HCT116 (cell line): ENCODE results near the gene STAU1. TPM values are rescaled to one million over a fixed set of nuclear protein-coding genes. Genes with fewer than 3 reads are reported as not detected.

Source experiments
- ATAC-seq: fragments of 200-7000 bp; cut with Tn5 transposase; 2 replicates; pipeline ENCODE4 v1.9.1; 2020; ENCODE audit warnings: mild to moderate bottlenecking, moderate library complexity
- BruUV-seq: library from RNA; stranded (reverse); fragments of 400-500 nt; replicated peaks from 2 replicates; lab custom pipeline; 2021; lab: Mats Ljungman, UMichigan
- CTCF ChIA-PET: fragments of 300-600 bp; sonication (Branson Sonifier 250); formaldehyde crosslinking; loops from one replicate; lab custom pipeline; 2021; ENCODE audit warnings: antibody characterized with exemption; lab: Charles Lee
- POLR2A ChIA-PET: fragments of 300-600, 350-600 bp; sonication (Branson Sonifier 250); formaldehyde crosslinking; loops from one replicate; lab custom pipeline; 2021; ENCODE audit warnings: antibody characterized with exemption; lab: Charles Lee
- RAD21 ChIA-PET, 2 experiments: fragments of 300-600 bp; sonication (Branson Sonifier 250); formaldehyde crosslinking; loops; one replicate each; lab custom pipeline; 2023; ENCODE audit warnings: low total read pairs in 2 of 2; ENCODE audit not compliant: uncharacterized antibody in 2 of 2, unreplicated experiment in 2 of 2, low non-redundant PET in 1 of 2; lab: Charles Lee
- DNase-seq: peaks from one replicate; pipeline ENCODE4 v3.0.0-alpha.2; 2010; ENCODE audit warnings: low read depth, low spot score
- H2AFZ ChIP-seq: fragments of 200-600 bp; shearing (Covaris generic), sonication (generic); 2 replicates; pipeline ENCODE4 v1.6.1; 2017; ENCODE audit warnings: low read depth, mixed run types, mixed read lengths, antibody characterized with exemption, low read length; ENCODE audit not compliant: poor library complexity, severe bottlenecking
- H3K27ac ChIP-seq: 2 replicates; pipeline ENCODE4 v1.5.1; 2012; ENCODE audit warnings: low read depth, low read length
- H3K27me3 ChIP-seq: fragments of 200-600 bp; sonication (generic); 2 replicates; pipeline ENCODE4 v1.6.1; 2016; ENCODE audit warnings: mixed run types, low read length, mixed read lengths; ENCODE audit not compliant: insufficient read depth
- H3K36me3 ChIP-seq, 2 experiments: fragments of 200-500 bp in 1 of 2; fragments of 200-600 bp in 1 of 2; sonication (Bioruptor generic) in 1 of 2; sonication (generic) in 1 of 2; 2 replicates each; pipeline versions ENCODE4 v1.5.1 to v1.6.1; 2014 to 2016; ENCODE audit warnings: low read length in 2 of 2, inconsistent platforms in 1 of 2, mixed read lengths in 1 of 2, mixed run types in 1 of 2; ENCODE audit not compliant: insufficient read depth in 2 of 2, control insufficient read depth in 1 of 2
- H3K4me1 ChIP-seq, 2 experiments: fragments of 200-600 bp in 1 of 2; sonication (generic) in 1 of 2; 2 replicates each; pipeline versions ENCODE4 v1.5.1 to v1.6.1; 2012 to 2017; ENCODE audit warnings: low read length in 2 of 2, inconsistent platforms in 1 of 2, mild to moderate bottlenecking in 1 of 2, mixed read lengths in 1 of 2, mixed run types in 1 of 2, moderate library complexity in 1 of 2; ENCODE audit not compliant: insufficient read depth in 2 of 2, control insufficient read depth in 1 of 2
- H3K4me2 ChIP-seq: fragments of 200-600 bp; sonication (generic); 2 replicates; pipeline ENCODE4 v1.6.1; 2017; ENCODE audit warnings: mixed run types, low read length, mixed read lengths
- H3K4me3 ChIP-seq, 2 experiments: fragments of 200-600 bp in 1 of 2; sonication (generic) in 1 of 2; replicated peaks in 1 of 2; 2 replicates each; pipeline ENCODE4 v1.5.1; 2011 to 2016; ENCODE audit warnings: low read length in 2 of 2, control low read depth in 1 of 2, low read depth in 1 of 2, mild to moderate bottlenecking in 1 of 2, mixed read lengths in 1 of 2, mixed run types in 1 of 2
- H3K79me2 ChIP-seq: fragments of 200-600 bp; sonication (generic); 2 replicates; pipeline ENCODE4 v1.6.1; 2017; ENCODE audit warnings: mild to moderate bottlenecking, mixed run types, low read length, moderate library complexity, mixed read lengths; ENCODE audit not compliant: insufficient read depth
- H3K9ac ChIP-seq: fragments of 200-600 bp; sonication (generic); 2 replicates; pipeline ENCODE4 v1.6.1; 2016; ENCODE audit warnings: low read length, mixed read lengths
- H3K9me2 ChIP-seq: fragments of 200-600 bp; sonication (generic), shearing (Covaris generic); 2 replicates; pipeline ENCODE4 v1.6.1; 2017; ENCODE audit warnings: mixed run types, mild to moderate bottlenecking, moderate library complexity; ENCODE audit not compliant: insufficient read depth
- H3K9me3 ChIP-seq, 2 experiments: fragments of 200-500 bp in 1 of 2; fragments of 200-600 bp in 1 of 2; sonication (Bioruptor generic) in 1 of 2; sonication (generic) in 1 of 2; 2 replicates each; pipeline ENCODE4 v1.6.1; 2014 to 2017; ENCODE audit warnings: low read length in 2 of 2, mixed read lengths in 2 of 2, inconsistent platforms in 1 of 2, low read depth in 1 of 2, mild to moderate bottlenecking in 1 of 2, mixed run types in 1 of 2, moderate library complexity in 1 of 2; ENCODE audit not compliant: control insufficient read depth in 1 of 2, insufficient read depth in 1 of 2
- H4K20me1 ChIP-seq: fragments of 200-600 bp; sonication (generic), shearing (Covaris generic); 2 replicates; pipeline ENCODE4 v1.6.1; 2017; ENCODE audit warnings: mixed run types, mild to moderate bottlenecking, moderate library complexity; ENCODE audit not compliant: insufficient read depth
- FOSL1 ChIP-seq: IDR thresholded peaks from 2 replicates; pipeline ENCODE4 v1.6.1; 2012; ENCODE audit warnings: low read depth
- TCF7L2 ChIP-seq: IDR thresholded peaks from 2 replicates; pipeline ENCODE4 v1.7.0; 2011; ENCODE audit warnings: borderline replicate concordance, inconsistent platforms; ENCODE audit not compliant: insufficient read depth, insufficient read length; ENCODE audit errors: extremely low read depth
- intact Hi-C: fragments of 100-400 bp; cut with micrococcal nuclease; formaldehyde crosslinking; loops from 2 replicates; pipeline ENCODE4 v1.10.0; 2022
- total RNA-seq: library from RNA; stranded (reverse); gene quantifications from one replicate; pipeline ENCODE4 v1.2.1, GENCODE V29; 2021; ENCODE audit not compliant: unreplicated experiment

Gene STAU1
- total RNA-seq, 1 experiment from 2014 or later, result 90.3 TPM

GRCh38 chr20:49151436-49151835 is 36.7 kb downstream of the STAU1 start:
- CTCF ChIA-PET, result interaction anchor here (1.1 to 2.4 kb wide), 2 partner anchors 18 to 66 kb away, joined by 3 to 6 read pairs; no protein-coding TSS in a partner anchor

GRCh38 chr20:49149281-49150045 is 38.7 kb downstream of the STAU1 start:
- Histone ChIP-seq H3K9me2 (no peaks in the 10 kb centered on the region), H3K4me2 (no peak overlapping the region), H4K20me1 (no peaks in the 10 kb centered on the region), H3K4me1 (no peaks in the 10 kb centered on the region), H3K9ac (no peak overlapping the region), H2AFZ (no peak overlapping the region), H3K36me3 (peaks cover 17 to 24% of the 10 kb centered on the region in 2 experiments; a peak in 3 of 4 replicates), H3K9me3 (no peaks in the 10 kb centered on the region), H3K79me2 (peaks cover 43% of the 10 kb centered on the region), H3K4me3 (no peak overlapping the region), H3K27me3 (no peaks in the 10 kb centered on the region), H3K27ac (no peak overlapping the region)
- intact Hi-C loops, result no loop called here
- ChIA-PET CTCF (no interaction called here), POLR2A (interaction anchor here (0.5 kb wide), 1 partner anchor 42 kb away, joined by 3 read pairs; no protein-coding TSS in a partner anchor), RAD21 (no interaction called here)
- no peak for TF ChIP-seq TCF7L2
- no peak for ATAC-seq
- no TSS peak for BruUV-seq
- DNase-seq, result no peak

More at GRCh38 chr20:49151436-49151835, 36.7 kb downstream of the STAU1 start:
- peaks cover 0 to 11% of the 10 kb centered on the region in 2 experiments; a peak in 2 of 4 replicates for H3K4me1 ChIP-seq
- no peaks in the 10 kb centered on the region for H3K9me2 ChIP-seq
- no peak overlapping the region for H3K4me2 ChIP-seq
- ChIA-PET POLR2A (no interaction called here), RAD21 (no interaction called here)
- no peaks in the 10 kb centered on the region for H3K9me3 ChIP-seq
- no TSS peak for BruUV-seq
- no peak overlapping the region for H3K4me3 ChIP-seq
- H3K9ac ChIP-seq, result no peak overlapping the region
- DNase-seq (no peak), ATAC-seq (no peak)
- H4K20me1 ChIP-seq, result 0 out of 2 replicates have a peak, but pooled peaks cover 6% of the 10 kb centered on the region
- H3K27me3 ChIP-seq, result no peaks in the 10 kb centered on the region
- H3K79me2 ChIP-seq, result peaks cover 51% of the 10 kb centered on the region
- no peak overlapping the region for H2AFZ ChIP-seq
- no peak overlapping the region for H3K27ac ChIP-seq
- no peak for TF ChIP-seq FOSL1
- peaks cover 16 to 22% of the 10 kb centered on the region in 2 experiments; a peak in 3 of 4 replicates for H3K36me3 ChIP-seq
- intact Hi-C loops, result no loop called here
